Cardiac fibroblast (primary cell): Measurements from ENCODE around the gene THSD4.

ENCODE experiments used
- DNase-seq, 2 donors: peaks; one replicate each; pipeline versions ENCODE4 v3.0.0 to v3.0.0-alpha.2; 2010; ENCODE audit warnings: low read depth in 2 of 2
- H3K4me3 ChIP-seq, 2 donors: replicated peaks in 1 of 2; 1 replicate in 1 of 2; 2 replicates in 1 of 2; pipeline ENCODE4 v1.5.1; 2011; ENCODE audit warnings: low read depth in 2 of 2, low read length in 2 of 2, mild to moderate bottlenecking in 2 of 2, moderate library complexity in 1 of 2
- TF ChIP-seq, protein P1 (sequence below): IDR thresholded peaks from one replicate; pipeline ENCODE4 v1.5.1; 2011; ENCODE audit warnings: low read depth, mild to moderate bottlenecking, low read length, inconsistent platforms

Gene THSD4

DNA sequence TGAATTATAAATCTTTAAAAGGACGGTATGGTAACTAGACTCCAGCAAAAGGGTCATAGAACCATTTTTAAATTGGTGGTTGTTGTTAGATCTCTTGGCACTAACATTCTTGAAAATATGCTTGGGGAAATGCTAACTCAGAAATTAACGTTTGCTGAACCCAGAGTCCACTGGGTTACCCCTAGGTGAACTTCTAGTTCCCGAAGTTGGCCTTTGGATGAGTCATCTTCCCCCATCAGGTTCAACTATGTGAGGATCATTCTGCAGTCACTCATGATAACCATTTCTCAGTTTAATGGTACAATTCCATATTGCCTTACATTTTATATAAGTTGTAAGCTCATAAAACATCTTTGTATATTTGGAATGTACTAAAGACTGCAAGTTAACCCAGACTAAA lies 204.7 kb downstream of the THSD4 start:
- TF ChIP-seq, protein P1, sequence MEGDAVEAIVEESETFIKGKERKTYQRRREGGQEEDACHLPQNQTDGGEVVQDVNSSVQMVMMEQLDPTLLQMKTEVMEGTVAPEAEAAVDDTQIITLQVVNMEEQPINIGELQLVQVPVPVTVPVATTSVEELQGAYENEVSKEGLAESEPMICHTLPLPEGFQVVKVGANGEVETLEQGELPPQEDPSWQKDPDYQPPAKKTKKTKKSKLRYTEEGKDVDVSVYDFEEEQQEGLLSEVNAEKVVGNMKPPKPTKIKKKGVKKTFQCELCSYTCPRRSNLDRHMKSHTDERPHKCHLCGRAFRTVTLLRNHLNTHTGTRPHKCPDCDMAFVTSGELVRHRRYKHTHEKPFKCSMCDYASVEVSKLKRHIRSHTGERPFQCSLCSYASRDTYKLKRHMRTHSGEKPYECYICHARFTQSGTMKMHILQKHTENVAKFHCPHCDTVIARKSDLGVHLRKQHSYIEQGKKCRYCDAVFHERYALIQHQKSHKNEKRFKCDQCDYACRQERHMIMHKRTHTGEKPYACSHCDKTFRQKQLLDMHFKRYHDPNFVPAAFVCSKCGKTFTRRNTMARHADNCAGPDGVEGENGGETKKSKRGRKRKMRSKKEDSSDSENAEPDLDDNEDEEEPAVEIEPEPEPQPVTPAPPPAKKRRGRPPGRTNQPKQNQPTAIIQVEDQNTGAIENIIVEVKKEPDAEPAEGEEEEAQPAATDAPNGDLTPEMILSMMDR = no peak
- no peak overlapping the region for H3K4me3 ChIP-seq
- DNase-seq = no peak

DNA sequence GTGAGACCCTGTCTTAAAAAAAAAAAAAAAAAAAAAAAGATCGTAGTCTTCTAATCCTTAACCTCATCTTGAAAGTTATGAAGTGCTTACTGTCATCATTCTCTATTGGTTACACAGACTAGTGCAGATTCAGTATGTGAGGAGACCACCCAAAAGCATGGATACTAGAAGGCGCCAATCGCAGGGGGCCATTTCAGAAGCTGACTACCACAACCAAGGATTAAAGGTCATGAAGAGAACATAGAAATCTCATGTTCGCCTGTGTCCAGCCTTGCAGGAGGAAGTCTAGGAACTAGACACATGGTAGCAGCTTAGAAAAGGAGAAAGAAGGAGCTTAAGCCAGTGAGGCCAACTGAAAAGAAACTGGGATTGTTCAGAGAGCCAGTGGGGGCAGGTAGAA lies 207.8 kb downstream of the THSD4 start:
- TF ChIP-seq, protein P1 = no peak
- H3K4me3 ChIP-seq = no peak overlapping the region
- no peak for DNase-seq

DNA sequence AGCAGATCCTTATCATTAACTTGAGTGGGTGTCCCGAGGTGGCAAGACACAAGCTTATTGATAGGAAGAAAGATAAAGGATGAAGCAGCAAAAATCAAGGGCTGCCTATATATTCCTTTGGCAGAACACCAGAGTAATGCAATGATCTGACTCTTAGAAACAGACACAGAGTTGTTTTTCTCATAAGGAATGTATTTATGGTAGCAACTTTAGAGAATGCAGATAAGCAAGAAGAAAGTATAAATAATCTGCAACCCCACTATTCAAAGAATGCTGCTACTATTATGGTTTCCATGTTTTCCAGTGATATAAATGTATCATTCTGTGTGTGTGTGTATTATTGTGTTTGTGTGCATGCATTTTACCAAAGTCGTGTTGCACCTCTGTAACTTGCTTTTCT lies 208.3 kb downstream of the THSD4 start:
- TF ChIP-seq, protein P1 = no peak
- peak in 1 of 2 donors; percentile 38 for DNase-seq
- no peak overlapping the region for H3K4me3 ChIP-seq

DNA sequence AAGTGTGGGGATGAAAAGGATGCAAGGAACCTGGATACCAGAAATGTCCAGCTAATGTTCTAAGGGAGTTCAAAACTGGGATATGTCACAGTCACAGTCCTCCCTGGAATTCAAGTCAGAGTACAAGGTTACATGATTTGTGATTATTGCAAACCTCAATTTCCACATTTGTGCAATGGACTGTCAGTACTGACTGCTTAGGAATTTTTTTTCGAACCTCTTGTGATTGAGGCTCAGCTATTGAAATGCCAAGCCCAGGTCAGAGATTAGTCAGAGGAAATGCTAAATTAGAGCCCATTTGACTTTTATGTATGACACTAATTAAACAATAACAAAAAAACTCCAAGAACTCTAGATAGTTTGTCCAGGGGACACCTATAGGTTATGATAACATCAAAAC lies 210.2 kb downstream of the THSD4 start:
- H3K4me3 ChIP-seq = no peak overlapping the region
- peak; percentile 26 to 51 for DNase-seq
- TF ChIP-seq, protein P1 = no peak

DNA sequence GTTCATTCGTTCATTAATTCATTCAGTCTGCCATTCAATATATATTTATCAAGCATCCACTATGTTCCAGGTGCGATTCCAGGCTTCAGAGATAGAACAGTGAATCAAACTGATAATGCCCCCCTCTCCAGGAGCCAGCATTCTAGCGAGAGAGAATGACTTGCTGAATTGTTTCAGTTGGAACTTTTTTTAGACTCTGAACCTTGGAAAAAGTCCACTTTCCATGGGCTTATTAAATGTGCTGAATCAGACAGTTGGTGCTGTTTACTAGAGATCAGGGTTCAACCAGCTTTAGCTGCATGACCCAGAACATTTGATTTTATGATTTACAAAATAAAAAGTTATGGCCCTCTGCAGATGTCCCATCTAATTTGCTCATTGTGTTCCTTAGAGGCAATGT lies 213.2 kb downstream of the THSD4 start:
- TF ChIP-seq, protein P1 = no peak
- no peak overlapping the region for H3K4me3 ChIP-seq
- no peak for DNase-seq

DNA sequence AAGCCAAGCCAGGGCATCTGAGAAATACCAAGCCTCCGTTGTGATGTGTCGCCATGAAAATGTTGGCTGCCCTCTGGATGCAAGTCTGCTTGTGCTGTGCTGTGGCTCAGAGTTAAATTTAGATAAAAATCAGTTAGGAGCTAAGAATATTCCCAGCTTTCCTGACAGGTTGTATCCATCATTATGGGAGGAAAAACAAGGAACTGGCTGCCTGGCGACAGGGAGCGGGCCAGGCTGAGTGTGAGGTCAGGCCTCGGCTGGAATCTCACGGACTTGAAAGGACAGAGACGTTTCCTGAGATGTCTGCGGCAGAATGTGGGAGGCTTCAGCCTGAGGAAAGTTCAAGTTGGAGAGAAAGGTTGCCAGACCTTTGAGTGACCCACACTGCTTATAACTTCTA lies 213.8 kb downstream of the THSD4 start:
- TF ChIP-seq, protein P1 = no peak
- no peak overlapping the region for H3K4me3 ChIP-seq
- DNase-seq = peak in 1 of 2 donors; percentile 57

DNA sequence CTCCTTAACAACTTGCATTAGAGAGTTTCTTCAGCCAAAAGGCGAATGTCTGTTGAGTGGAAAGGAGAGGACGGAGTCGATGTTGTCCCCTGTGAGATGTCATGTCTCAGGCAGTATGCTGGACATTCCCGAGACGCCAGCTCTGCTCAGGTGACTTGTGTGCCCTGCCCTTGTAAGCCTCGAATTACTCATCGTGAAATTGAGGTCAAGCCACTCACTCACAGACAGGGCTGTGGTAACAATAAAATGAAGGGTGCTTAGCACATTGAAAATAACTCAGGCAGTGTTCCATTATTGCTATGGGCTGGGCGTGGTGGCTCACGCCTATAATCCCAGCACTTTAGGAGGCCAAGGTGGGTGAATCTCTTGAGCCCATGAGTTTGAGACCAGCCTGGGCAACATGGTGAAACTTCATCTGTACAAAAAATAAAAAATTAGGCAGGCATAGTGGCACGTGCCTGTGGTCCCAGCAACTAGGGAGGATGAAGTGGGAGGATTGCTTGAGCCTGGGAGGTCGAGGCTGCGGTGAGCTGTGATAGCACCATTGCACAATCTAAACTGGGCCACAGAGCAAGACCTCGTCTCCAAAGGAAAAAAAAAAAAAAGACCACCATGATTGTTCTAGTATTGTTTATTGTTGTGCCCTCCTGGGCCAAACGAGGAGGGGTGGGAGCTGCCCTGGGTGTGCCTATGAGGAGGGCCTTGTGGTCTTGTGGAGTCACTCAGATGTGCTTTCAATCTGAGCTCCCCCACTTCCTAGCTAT lies 214.4 kb downstream of the THSD4 start:
- DNase-seq = peak; percentile 24 to 60
- H3K4me3 ChIP-seq = no peak overlapping the region
- TF ChIP-seq, protein P1 = no peak
